Measurements from ENCODE around the gene KRTAP9-6. TPM values are rescaled to one million over a fixed set of nuclear protein-coding genes. Genes with fewer than 3 reads are reported as not detected.

KRTAP9-6 gene
- total and polyA plus RNA-seq, 2 donors (not counting 1 experiment from before 2014, with no cell fraction given) = not detected

- Mint-ChIP-seq H3K4me3 (no peak overlapping the region), H3K27me3 (peaks cover 14% of the 10 kb centered on the region), H3K27ac (no peak overlapping the region), H3K4me1 (peaks cover 3% of the 10 kb centered on the region), H3K9me3 (ENCODE audit: insufficient read depth) (peaks cover 2% of the 10 kb centered on the region)
- DNase-seq (no peak), ATAC-seq (ENCODE audit: low read depth) (no peak)
- Histone ChIP-seq H3K36me3 (replicated peaks in 1 of 2; ENCODE audit: control extremely low read depth in 1 of 2, control insufficient read depth in 1 of 2, extremely low read depth in 1 of 2, insufficient read depth in 2 of 2, low read length in 1 of 2) (no peaks in the 10 kb centered on the region), H3K4me3 (ENCODE audit: control extremely low read depth in 1 of 5, extremely low read depth in 1 of 5, insufficient read depth in 1 of 5, low read depth in 2 of 5, low read length in 4 of 5) (no peak overlapping the region), H4K20me1 (ENCODE audit: control insufficient read depth, insufficient read depth, low read length, poor library complexity, severe bottlenecking) (no peaks in the 10 kb centered on the region), H2AFZ (ENCODE audit: insufficient read depth, low read depth, low read length, poor library complexity, severe bottlenecking) (no peak overlapping the region), H3K9me3 (ENCODE audit: control extremely low read depth in 1 of 3, control insufficient read depth in 2 of 3, insufficient read depth in 1 of 3, low read length in 2 of 3) (no peaks in the 10 kb centered on the region), H3K27ac (ENCODE audit: low read length in 2 of 2) (no peak overlapping the region), H3K4me1 (ENCODE audit: control insufficient read depth in 2 of 2, insufficient read depth in 2 of 2, low read length in 2 of 2) (peaks cover 7 to 8% of the 10 kb centered on the region in 2 donors), H3K27me3 (replicated peaks in 1 of 4; ENCODE audit: control extremely low read depth in 1 of 4, control insufficient read depth in 3 of 4, insufficient read depth in 4 of 4, low read length in 3 of 4) (no peaks in the 10 kb centered on the region), H3K9ac (ENCODE audit: low read length) (no peak overlapping the region), H3K79me2 (ENCODE audit: control insufficient read depth, insufficient read depth, low read length) (no peaks in the 10 kb centered on the region), H3K4me2 (replicated peaks; ENCODE audit: low read depth, low read length, poor library complexity, severe bottlenecking) (no peak overlapping the region)
- CTCF ChIA-PET = interaction anchor here (0.7 to 0.9 kb wide), 2 partner anchors 24 to 876 kb away, joined by 3 to 4 read pairs; no protein-coding TSS in a partner anchor
- TF ChIP-seq EZH2 (IDR thresholded peaks at IDR 0.05; ENCODE audit: borderline replicate concordance, insufficient read depth, low read depth, low read length, poor library complexity, severe bottlenecking) (no peak), CTCF (IDR thresholded peaks at IDR 0.05) (no peak)
- intact Hi-C loops (cut with micrococcal nuclease) = no loop called here
- POLR2A ChIA-PET = no interaction called here
- WGBS (ENCODE audit: insufficient coverage) = 93% methylated on average over 12 of the region's 20 CpGs
Measured at GRCh38 chr17:41298458-41299135, 33.4 kb downstream of the KRTAP9-6 start.

GRCh38 chr17:41301204-41301790, 36.1 kb downstream of the KRTAP9-6 start:
- peaks cover 9 to 11% of the 10 kb centered on the region in 2 donors for H3K4me1 ChIP-seq (ENCODE audit: control insufficient read depth in 2 of 2, insufficient read depth in 2 of 2, low read length in 2 of 2)
- TF ChIP-seq CTCF (IDR thresholded peaks at IDR 0.05) (no peak), EZH2 (IDR thresholded peaks at IDR 0.05; ENCODE audit: borderline replicate concordance, insufficient read depth, low read depth, low read length, poor library complexity, severe bottlenecking) (no peak)
- H3K4me1 Mint-ChIP-seq = peaks cover 11% of the 10 kb centered on the region
- H3K27me3 Mint-ChIP-seq = peaks cover 10% of the 10 kb centered on the region
- ATAC-seq (ENCODE audit: low read depth) (no peak), DNase-seq (no peak)
- H3K79me2 ChIP-seq (ENCODE audit: control insufficient read depth, insufficient read depth, low read length) = no peaks in the 10 kb centered on the region
- H3K4me2 ChIP-seq (replicated peaks; ENCODE audit: low read depth, low read length, poor library complexity, severe bottlenecking) = no peak overlapping the region
- H3K27me3 ChIP-seq (replicated peaks in 1 of 4; ENCODE audit: control extremely low read depth in 1 of 4, control insufficient read depth in 3 of 4, insufficient read depth in 4 of 4, low read length in 3 of 4) = no peaks in the 10 kb centered on the region
- no peaks in the 10 kb centered on the region for H3K9me3 ChIP-seq (ENCODE audit: control extremely low read depth in 1 of 3, control insufficient read depth in 2 of 3, insufficient read depth in 1 of 3, low read length in 2 of 3)
- ChIA-PET POLR2A (no interaction called here), CTCF (no interaction called here)
- no peak overlapping the region for H3K4me3 Mint-ChIP-seq
- H3K27ac Mint-ChIP-seq = no peak overlapping the region
- H3K36me3 ChIP-seq (replicated peaks in 1 of 2; ENCODE audit: control extremely low read depth in 1 of 2, control insufficient read depth in 1 of 2, extremely low read depth in 1 of 2, insufficient read depth in 2 of 2, low read length in 1 of 2) = no peaks in the 10 kb centered on the region
- H2AFZ ChIP-seq (ENCODE audit: insufficient read depth, low read depth, low read length, poor library complexity, severe bottlenecking) = no peak overlapping the region
- H3K27ac ChIP-seq (ENCODE audit: low read length in 2 of 2) = no peak overlapping the region
- no peak overlapping the region for H3K4me3 ChIP-seq (ENCODE audit: control extremely low read depth in 1 of 5, extremely low read depth in 1 of 5, insufficient read depth in 1 of 5, low read depth in 2 of 5, low read length in 4 of 5)
- peaks cover 2% of the 10 kb centered on the region for H3K9me3 Mint-ChIP-seq (ENCODE audit: insufficient read depth)
- no peaks in the 10 kb centered on the region for H4K20me1 ChIP-seq (ENCODE audit: control insufficient read depth, insufficient read depth, low read length, poor library complexity, severe bottlenecking)
- no peak overlapping the region for H3K9ac ChIP-seq (ENCODE audit: low read length)
- intact Hi-C loops (cut with micrococcal nuclease) = no loop called here
- WGBS (ENCODE audit: insufficient coverage) = 62% methylated on average over 4 of the region's 5 CpGs
